Measurements from ENCODE around the gene ZNF691.
A peak's percentile ranks its signal among the peaks of the same experiment; 100 is the strongest.
"Not testable (repeated sequence)": the region's sequence is repeated elsewhere in the genome, so short reads cannot be mapped to it uniquely, and the experiment has no call there.

ZNF691 gene, protein sequence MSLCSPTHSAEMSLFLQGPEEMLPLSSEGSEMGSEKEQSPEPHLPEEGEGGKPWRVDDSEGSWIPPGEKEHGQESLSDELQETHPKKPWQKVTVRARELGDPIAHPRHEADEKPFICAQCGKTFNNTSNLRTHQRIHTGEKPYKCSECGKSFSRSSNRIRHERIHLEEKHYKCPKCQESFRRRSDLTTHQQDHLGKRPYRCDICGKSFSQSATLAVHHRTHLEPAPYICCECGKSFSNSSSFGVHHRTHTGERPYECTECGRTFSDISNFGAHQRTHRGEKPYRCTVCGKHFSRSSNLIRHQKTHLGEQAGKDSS

DNA sequence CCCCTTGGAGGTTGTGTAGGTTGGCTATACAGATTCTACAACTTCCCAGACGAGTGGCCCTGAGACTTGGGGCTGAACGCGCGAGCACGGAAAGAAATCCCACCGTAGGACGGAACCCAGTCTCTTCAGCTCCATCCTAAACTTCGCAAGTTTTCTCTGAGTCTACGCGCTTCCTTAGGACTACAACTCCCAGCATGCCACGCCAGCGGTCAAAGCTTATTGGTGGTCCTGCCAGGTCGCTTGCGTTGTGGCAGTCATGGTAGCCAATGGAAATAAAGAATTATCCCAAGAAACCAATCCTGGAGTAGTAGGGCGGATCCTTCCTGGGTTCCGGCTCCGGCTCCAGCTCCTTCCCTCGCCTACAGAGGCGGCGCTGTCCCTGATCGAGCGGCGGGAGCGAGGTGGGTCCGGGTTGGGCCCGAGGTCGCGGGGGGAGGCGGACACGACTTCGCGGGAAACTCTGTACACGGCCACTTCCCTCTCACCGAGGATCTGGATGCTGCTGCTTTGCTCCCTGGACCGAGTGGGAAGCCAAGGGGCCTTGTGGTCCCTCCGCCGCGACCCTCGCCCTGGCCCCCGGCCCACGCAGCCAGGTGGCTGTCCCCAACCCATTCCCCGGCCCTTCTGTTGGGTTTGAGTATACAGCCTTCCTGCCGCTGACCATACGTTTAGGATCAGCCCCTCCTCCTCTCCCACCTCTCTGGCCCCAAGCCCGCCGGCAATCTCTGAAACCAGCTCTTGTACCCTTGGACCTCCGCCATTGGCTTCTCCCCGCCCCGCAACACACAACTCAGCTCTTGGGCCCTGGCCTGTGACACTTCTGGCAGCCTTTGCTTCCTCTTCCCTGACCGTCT lies at the start of gene ZNF691:
ZNF691 (plus strand) TSS at position 357 of the 854 bp plus-strand sequence. CDS start 3,046 bp downstream, outside the sequence.
- DNase-seq, result peak; percentile 97

DNA sequence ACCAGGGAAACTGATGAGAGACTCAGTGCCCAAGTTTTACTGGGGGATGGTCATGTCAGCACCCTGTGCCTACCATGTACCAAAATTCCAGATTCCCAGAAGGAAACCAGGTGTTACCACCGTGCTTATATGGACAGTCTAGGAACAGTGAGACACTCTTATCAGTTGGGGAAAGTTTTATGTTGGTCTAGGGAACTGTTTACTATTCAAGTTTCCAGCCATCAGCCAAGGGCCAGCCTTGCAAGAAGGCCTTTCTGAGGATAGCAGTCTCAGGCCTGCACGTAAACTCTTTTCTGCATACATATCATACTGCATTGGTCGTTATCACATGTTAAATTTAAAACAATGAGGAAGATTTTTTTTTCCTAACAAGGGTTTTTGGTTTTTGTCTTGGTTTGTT lies 49.0 kb upstream of the ZNF691 start:
- no peak for DNase-seq

DNA sequence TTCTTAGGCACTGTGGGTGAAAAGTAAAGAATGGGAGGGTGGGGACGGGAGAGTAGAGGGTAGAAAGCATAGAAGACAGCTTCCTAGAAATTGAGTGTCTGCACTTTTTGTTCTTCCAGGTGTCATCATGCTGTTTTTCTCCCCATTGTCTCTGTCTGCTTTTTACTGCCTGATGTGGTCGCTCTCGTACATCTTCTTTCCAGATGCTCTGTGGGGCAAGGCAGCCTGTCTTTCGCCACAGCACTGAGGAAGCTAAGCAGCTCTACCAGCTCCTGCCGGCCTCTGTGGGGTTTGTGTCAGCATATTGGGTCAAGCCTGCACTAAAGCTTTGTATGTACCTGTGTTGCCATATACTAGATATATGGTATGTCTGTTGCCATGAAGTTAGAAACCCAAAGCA lies 48.4 kb upstream of the ZNF691 start:
- DNase-seq, result no peak

DNA sequence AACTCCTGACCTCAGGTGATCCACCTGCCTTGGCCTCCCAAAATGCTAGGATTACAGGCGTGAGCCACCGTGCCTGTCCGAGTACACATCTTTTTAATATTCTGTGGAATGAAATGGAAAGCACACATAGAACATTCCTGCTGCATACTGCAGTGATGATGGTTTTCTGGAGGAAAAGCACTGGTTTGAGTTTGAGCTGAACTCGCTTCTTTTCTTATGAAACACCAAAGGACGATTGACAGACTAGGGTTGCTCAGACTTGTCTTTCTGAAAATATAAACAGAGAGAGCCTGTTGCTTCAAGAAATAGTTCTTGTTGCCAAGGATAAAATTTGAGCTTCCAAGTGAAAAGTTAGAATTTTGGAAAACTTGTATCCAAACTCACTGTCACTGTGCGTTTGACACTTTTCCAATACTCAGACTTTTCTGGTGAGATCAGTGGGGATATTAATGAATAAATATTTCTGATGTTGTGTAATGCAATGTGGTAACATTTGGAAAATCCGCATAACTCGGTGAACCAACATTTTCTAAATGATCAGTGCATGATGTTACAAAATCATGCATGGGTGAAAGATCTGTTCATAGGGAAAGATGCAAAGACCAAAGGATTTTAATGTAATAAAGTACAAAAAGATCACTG lies 44.5 kb upstream of the ZNF691 start:
- DNase-seq, result no peak

DNA sequence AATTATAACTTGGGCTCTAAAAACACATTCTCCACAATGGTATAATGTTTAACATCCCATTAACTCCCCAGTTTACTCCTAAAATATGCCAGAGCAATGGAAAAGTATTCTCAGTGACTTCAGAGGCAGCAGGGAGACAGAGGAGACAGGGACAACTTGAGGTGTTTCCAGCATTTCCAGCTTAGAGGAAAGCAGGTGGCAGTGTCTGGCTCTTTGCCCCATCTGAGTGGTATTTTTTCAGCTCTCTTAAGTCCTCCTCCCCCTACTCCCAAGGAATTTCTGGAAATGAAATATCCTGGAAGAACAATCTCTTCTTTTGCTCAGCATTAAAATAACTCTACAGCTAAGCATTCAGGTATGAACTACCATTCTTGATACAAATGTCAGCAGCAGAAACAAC lies 40.2 kb upstream of the ZNF691 start:
- DNase-seq, result peak; percentile 25

DNA sequence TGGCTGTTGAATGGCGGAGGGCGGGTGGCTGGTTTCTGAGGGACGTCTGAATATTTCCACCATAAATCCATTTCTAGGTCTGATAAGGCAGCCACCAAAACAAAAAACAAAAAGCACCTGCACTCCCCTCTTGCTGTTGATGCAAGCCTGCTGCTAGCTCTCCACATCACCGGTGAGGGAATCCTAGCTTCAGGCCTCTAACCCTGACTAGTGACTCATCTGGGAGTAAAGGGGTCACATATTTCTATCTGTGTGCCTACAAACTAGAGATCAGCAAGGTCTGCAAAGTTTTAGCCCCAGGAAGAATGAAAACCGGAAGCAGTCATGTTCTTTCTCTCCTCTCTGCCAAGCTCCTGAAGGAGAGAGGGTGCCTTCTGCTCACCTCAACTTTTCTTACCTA lies 39.8 kb upstream of the ZNF691 start:
- DNase-seq, result peak; percentile 32

DNA sequence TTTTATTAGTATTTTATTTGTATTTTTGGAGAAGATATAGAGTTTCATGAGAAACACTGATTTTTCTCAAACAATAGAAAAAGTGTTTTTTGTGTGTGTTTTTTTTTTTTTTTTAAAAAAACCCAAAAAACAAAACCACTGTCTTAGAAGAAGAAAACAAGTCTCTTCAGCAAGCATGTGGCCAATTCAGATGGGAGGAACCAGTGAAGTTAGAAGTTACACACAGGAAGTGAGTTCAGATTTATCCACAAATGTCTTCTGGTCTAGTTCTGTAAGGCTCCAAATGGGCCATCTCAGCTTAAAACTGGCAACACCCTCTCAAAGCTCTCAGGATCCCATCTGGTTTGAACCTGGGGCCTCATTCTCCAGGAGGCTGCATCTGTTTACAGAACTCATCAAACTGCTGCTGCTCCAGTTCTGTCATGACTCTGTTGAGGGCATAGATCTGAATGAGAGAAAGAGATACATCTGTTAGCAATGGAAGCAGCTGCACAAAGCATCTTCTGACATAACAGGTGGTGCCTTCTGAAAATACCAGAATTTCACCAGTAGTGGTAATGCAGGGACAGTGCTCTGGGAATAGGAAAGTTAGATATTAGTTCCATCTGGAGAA lies 39.3 kb upstream of the ZNF691 start:
- peak; percentile 95 for DNase-seq

DNA sequence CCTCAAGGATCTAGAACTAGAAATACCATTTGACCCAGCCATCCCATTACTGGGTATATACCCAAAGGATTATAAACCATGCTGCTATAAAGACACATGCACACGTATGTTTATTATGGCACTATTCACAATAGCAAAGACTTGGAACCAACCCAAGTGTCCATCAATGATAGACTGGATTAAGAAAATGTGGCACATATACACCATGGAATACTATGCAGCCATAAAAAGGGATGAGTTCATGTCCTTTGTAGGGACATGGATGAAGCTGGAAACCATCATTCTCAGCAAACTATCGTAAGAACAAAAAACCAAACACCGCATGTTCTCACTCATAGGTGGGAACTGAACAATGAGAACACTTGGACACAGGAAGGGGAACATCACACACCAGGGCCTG lies 31.6 kb upstream of the ZNF691 start:
- not testable (repeated sequence) for DNase-seq

DNA sequence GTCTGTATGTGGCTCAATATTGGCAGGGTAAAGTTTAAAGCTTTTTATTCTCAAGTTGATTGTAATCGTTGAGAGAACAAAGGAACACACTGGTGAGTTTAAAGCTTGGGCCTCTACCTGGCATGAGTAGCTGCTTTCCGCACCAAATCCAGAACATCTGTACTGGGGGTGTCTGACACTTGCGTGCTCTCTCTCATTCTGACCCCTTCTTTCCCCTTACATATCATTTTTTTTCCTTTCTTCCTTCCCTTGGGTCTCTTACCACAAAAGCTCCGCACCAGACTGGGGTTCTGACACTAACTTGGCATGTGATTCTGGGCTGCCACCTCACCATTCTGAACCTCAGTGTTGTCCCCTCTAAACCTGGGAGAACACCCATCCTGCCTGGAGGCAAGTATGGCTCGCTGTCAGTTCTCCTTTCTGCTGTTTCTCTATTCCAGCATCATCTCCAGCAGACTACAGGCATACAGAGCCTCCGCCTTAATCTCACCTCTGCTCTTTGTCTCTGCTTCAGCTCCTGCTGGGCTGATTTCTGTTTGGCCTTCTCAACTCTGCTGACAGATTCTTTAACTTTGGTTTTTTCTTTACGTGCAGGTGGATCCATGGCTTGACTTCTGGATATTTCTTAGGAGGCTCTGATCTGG lies 30.4 kb upstream of the ZNF691 start:
- DNase-seq, result peak; percentile 43

DNA sequence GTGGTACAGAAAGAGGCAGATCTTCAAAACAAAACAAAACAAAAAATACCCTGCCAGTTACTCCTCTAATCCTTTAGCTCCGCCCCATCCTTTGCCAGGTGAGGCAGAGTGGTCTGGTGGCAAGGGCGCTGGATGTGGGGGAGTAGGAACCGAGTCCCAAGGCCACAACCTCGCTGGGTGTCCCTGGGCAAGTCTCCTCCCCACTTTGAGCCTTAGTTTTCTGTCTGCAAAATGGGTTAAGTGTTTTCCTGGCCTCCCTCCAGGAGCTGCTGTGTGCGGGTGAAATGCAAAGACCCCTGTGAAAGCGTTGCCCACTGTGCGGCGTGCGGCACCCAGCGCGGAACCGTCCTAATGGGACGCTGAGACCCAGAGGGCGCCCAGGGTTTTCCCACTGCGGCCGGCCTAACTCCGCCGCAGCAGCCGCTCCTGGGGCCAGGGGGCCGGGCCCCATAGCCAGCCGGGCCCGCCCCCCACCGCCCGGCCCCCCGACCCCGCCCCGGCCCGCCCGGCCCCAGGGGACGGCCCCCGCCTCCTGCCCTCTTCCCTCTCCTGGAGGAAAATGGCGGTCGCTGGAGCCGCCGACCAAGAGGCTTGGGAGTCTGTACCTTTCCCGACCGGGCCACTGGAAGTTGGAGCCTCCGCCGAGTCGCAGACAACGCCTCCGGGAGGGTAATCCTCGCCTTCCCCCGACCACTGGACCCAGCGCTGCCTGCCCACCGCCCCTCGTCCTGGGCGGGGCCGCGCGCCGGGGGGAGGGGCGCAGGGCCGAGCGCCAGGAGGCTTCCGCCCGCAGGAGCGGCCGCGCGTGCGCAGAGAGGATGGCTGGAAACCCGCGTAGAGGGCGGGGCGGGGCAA lies 29.6 kb upstream of the ZNF691 start, which contains the start of the genes ERMAP and SVBP:
ERMAP (plus strand) TSS at position 538 of the 855 bp plus-strand sequence. CDS start 13,327 bp downstream, outside the sequence.
SVBP (minus strand) TSS at position 813 of the 855 bp plus-strand sequence. CDS start 853 bp downstream, outside the sequence.
- DNase-seq, result peak; percentile 87

DNA sequence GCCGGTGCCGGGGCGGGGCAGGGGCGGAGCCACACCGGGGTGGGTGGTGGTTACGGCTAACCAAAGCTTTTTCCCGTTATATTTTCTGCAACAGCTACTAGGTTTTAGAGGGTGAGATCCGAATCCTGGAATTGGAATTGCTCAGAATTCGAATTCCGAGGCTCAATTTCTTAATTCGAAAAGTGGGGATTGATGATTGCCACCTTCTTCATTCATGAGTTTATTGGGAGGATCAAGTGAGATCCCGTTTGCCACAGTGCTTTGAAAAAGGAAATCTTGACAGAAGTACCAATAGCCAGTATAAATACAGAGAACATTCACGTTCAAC lies 29.0 kb upstream of the ZNF691 start:
- no peak for DNase-seq

DNA sequence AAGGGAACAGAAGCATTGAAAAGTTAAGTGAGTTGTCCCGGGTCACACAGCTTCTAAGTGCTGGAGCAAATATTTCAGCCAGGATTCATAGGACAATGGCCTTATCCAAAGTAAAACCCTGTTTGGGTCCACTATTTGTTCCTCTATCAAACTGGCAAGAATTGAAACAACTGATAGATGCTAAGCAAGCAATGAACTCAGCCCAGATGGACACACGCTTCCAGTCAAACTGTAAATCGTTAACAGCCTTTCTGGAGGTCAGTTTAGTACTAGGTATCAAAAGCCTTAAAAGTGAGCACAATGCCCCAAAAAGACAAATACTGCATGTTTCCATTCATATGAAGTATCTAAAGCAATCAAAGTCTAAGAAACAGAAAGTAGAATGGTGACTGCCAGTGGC lies 28.4 kb upstream of the ZNF691 start:
- DNase-seq, result no peak

DNA sequence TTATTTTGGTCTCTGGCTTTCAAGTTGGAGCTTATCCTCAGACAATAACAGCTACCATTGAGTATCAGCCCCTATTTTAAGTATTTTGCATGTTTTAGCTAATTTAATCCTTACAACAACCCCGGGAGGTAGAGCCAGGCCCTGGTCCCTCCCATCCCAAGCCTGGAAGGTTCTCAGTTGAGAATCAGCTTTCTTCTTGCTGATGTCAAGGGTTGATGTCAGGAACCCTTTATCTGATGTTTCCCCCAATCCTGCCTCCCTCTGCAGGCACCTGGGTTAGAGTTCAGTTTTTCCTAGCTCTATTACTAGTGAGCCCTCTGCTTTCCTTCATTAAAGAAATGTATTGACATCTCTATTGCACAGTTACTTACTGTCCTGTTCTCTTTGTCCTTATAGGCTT lies 25.6 kb upstream of the ZNF691 start:
- no peak for DNase-seq

DNA sequence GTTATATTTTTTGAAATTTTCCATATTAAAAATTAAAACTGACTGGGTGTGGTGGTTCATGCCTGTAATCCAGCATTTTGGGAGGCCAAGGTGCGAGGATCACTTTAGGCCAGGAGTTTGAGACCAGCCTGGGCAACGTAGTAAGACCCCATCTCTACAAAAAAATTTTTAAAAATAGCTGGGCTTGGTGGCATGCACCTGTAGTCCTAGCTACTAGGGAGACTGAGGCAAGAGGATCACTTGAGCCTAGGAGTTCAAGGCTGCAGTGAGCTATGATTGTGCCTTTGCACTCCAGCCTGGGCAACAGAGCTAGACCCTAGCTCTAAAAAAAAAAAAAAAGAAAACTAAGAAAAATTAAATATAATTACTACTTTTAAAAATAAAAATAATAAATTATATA lies 24.7 kb upstream of the ZNF691 start:
- DNase-seq, result no peak

DNA sequence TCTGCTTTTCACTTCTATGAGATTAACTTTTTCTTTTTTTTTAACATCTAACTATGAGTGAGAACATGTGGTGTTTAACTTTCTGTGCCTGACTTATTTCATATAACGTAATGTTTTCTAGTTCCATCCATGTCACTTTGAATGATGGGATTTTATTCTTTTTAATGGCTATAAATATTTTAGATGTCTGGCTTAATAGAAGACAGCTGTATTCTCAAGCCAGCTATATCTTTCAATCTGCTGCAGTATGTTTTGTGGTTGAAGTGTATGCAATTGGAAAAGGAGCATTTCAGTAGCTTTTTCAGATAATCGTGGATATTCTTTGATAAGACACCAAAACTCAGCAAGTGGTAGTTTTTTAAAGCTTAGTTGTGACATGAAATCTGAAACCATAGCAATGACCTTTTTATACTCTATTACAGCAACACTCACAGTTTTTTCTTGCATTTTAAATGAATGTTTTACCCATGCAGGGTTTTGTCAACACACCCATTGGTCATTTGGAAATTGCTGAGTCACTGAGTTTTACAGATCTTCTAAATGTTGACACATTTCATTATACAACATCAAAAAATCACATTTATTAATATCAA lies 23.5 kb upstream of the ZNF691 start:
- peak; percentile 13 for DNase-seq

DNA sequence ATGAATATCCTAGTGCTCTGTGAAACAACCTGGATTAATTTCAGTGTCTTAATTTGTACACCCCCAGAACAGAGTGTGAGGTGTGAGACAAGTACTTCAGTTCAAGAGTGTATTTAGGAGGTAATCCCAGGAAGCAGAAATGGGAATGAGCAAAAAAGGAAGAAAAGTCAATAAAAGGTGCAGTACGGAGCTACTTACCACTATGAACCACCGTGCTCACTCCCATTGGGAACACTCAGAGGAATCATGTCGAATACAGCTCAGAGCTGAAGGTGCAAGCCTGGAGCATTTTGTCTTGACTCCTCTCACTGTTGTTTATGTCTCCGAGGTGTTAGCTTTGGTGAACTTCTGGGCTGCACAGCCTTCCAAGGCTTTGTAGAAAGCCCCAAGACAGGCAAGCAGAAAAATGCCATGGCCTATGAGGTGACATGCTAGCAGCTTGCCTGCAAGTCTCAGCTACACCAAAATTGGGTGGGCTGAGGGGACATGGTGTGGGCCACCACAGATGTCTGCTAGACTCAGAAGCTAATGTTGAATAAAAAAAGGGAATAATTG lies 21.9 kb upstream of the ZNF691 start:
- DNase-seq, result no peak

DNA sequence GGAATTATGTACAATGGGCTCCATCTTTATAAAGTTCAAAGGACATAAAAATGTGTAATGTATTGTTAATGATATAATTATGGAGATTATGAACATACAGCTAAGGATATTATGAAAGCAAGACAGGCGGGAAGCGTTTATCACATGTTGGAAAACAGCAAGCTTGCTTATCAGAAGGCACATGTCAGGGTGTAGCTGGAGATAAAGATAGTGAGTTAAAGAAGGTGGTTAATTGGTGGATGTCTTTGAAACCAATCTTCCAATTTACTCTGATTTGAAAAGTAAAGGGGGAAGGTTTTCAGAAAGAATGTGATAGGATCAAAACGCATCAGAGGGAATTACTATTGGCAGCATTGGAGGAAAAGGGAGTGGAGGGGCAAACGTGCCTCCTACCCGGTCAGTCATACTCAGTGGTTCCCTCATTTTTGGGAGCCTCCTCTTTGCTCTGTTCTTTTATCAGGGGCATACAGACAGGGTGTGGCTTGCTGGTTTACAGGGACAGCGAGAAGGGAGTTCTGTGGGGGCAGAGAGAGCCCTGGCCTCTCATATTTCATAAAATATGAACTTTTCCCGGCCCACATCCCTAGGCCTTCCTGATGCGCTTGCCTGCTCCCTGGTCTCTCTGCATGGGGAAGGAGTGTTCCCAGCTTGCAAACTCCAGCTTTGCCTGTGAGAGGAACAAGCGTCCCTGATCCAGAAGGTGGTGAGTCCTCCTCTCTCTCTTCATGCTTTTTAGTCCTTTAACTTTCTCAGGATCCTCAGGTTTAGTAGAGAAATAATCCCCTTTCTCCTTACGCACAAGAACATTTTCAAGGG lies 21.2 kb upstream of the ZNF691 start:
- no peak for DNase-seq

DNA sequence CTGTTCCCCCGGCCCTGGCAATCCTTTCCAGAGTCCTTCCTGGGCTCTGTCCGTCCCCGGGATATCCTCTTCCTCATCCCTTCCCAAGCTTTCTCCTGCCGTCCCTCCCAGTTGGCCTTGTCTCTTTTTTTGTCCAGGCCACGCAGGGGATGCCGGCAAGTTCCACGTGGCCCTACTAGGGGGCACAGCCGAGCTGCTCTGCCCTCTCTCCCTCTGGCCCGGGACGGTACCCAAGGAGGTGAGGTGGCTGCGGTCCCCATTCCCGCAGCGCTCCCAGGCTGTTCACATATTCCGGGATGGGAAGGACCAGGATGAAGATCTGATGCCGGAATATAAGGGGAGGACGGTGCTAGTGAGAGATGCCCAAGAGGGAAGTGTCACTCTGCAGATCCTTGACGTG lies 15.8 kb upstream of the ZNF691 start:
- no peak for DNase-seq

DNA sequence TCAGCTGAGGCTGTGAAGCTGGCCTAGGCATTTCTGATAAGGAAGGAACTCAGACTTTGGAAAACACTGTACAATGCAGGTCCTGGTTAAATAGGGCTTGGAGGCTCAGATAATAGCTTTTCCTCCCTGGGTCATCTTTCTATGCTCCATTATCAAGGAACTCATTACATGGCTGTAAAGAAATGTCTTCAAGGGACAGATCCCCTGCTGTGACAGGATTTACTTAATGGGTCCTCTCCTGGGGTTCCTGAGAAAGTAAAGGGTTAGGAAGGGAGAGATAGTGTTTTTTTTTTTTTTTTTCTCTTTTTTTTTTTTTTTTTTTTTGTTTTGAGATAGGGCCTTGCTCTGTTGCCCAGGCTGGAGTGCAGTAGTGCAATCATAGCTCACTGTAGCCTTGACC lies 15.1 kb upstream of the ZNF691 start:
- DNase-seq, result no peak

DNA sequence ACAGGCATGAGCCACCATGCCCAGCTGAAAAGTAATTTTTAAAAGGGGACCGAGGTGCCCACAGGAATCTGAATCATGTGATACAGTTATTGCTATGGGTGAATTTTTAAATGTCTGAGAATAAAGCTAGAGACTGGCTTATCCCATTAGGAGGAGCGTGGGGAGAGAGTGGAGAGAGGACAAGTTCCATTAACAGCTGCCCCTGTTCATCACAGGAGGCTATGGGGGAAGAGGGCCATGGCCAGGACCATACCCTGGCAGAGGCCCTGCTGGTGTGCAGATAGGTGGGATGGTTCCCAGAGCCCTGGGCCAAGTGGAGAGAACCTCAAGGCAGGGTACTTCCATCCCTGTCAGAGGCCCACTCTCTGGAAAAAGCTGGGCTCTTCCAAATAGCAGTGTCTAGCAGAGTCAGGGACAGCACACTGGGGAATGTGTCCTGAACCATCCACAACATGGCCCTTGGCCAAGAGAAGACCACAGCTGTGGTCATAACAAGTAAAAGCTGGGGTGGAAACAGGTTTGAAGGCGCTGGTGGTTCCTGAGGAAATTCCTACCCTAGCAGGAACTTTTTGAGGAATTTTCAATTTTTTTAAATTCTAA lies 13.7 kb upstream of the ZNF691 start:
- no peak for DNase-seq

Measured in NCI-H2171 treated with DMSO at 0.1 percent for 48 hours (cell line).